HepG2 (cell line): ENCODE results near the gene GAL3ST1. TPM values are rescaled to one million over a fixed set of nuclear protein-coding genes. Genes with fewer than 3 reads are reported as not detected.
A peak's percentile ranks its signal among the peaks of the same experiment; 100 is the strongest.

ENCODE experiments used
- CEBPB ChIP-seq: IDR thresholded peaks from 2 replicates; pipeline ENCODE4 v1.6.1; 2011; ENCODE audit warnings: low read depth, low read length, improper control_type of control experiment, borderline replicate concordance
- CHCHD3 ChIP-seq: sonication (generic); formaldehyde crosslinking; IDR thresholded peaks from 2 replicates; pipeline ENCODE4 v1.8.0; 2022; ENCODE audit warnings: mild to moderate bottlenecking, missing genetic modification reagents, moderate library complexity
- ELF1 ChIP-seq: sonication (generic); formaldehyde crosslinking; IDR thresholded peaks from 2 replicates; pipeline ENCODE4 v1.4.0; 2020; ENCODE audit warnings: missing genetic modification reagents
- KMT2B ChIP-seq: IDR thresholded peaks from 2 replicates; pipeline ENCODE4 v1.6.1; 2016; ENCODE audit warnings: missing genetic modification reagents, missing compliant biosample characterization
- MAFG ChIP-seq: sonication (generic); formaldehyde crosslinking; IDR thresholded peaks from 2 replicates; pipeline ENCODE4 v1.5.1; 2020; ENCODE audit warnings: mild to moderate bottlenecking, missing genetic modification reagents
- NRL ChIP-seq: sonication (generic); formaldehyde crosslinking; IDR thresholded peaks from 2 replicates; pipeline ENCODE4 v1.5.0; 2020; ENCODE audit warnings: missing genetic modification reagents, mild to moderate bottlenecking, moderate library complexity, borderline replicate concordance
- PLSCR1 ChIP-seq: sonication (generic); formaldehyde crosslinking; IDR thresholded peaks from 2 replicates; pipeline ENCODE4 v1.5.0; 2020; ENCODE audit warnings: missing genetic modification reagents, mild to moderate bottlenecking, borderline replicate concordance
- SETDB1 ChIP-seq: sonication (generic); formaldehyde crosslinking; IDR thresholded peaks from 2 replicates; pipeline ENCODE4 v1.5.1; 2020; ENCODE audit warnings: missing genetic modification reagents, mild to moderate bottlenecking, borderline replicate concordance
- SKI ChIP-seq: fragments of 450-650 bp; IDR thresholded peaks from one replicate; pipeline ENCODE4 v1.6.1; 2018; ENCODE audit warnings: mild to moderate bottlenecking; ENCODE audit not compliant: partially characterized antibody
- SRF ChIP-seq: IDR thresholded peaks from 2 replicates; pipeline ENCODE4 v1.6.1; 2011; ENCODE audit warnings: mild to moderate bottlenecking, low read depth, low read length, moderate library complexity
- ZBTB8A ChIP-seq: sonication (generic); formaldehyde crosslinking; IDR thresholded peaks from 2 replicates; pipeline ENCODE4 v1.4.0; 2020; ENCODE audit warnings: mild to moderate bottlenecking, low read depth, missing genetic modification reagents, borderline replicate concordance
- ZNF564 ChIP-seq: sonication (generic); formaldehyde crosslinking; IDR thresholded peaks from 2 replicates; pipeline ENCODE4 v1.8.1; 2023; ENCODE audit warnings: mild to moderate bottlenecking, missing genetic modification reagents
- polyA plus RNA-seq, 8 experiments: library from polyadenylated mRNA; depleted of rRNA in 3 of 8; stranded (reverse) in 7 of 8; unstranded in 1 of 8; fragments of >200 nt; fragmentation: Illumina TruSeq in 4 of 8; extraction: Trizol in 4 of 8; gene quantifications; 2 replicates each; pipeline versions ENCODE4 v1.2.1 to v1.2.3, GENCODE V29; 2011 to 2016; ENCODE audit warnings: low read depth in 4 of 8, missing spikeins in 1 of 8, mixed read lengths in 1 of 8; ENCODE audit not compliant: insufficient read depth in 1 of 8
- total RNA-seq, 5 experiments: library from RNA; depleted of rRNA; stranded (reverse); fragments of >200 nt; fragmentation: Illumina TruSeq; extraction: Trizol; gene quantifications; 2 replicates each; pipeline ENCODE4 v1.2.3, GENCODE V29; 2016; ENCODE audit warnings: low read depth in 1 of 5
- TF ChIP-seq, protein P1 (sequence below): IDR thresholded peaks from 2 replicates; pipeline ENCODE4 v1.4.0; 2020; ENCODE audit warnings: mild to moderate bottlenecking, missing genetic modification reagents
- TF ChIP-seq, protein P2 (sequence below): sonication (generic); formaldehyde crosslinking; IDR thresholded peaks from 2 replicates; pipeline ENCODE4 v1.5.1; 2020; ENCODE audit warnings: mild to moderate bottlenecking, missing genetic modification reagents, borderline replicate concordance
- TF ChIP-seq, protein P3 (sequence below): sonication (generic); formaldehyde crosslinking; IDR thresholded peaks from 2 replicates; pipeline ENCODE4 v1.9.0; 2021; ENCODE audit warnings: missing genetic modification reagents, borderline replicate concordance

Gene GAL3ST1
- total and polyA plus RNA-seq, 2 of the 13 experiments (the other 11 are each of a cell fraction or from before 2014, with no cell fraction given) = 4.4 to 14.7 TPM

DNA sequence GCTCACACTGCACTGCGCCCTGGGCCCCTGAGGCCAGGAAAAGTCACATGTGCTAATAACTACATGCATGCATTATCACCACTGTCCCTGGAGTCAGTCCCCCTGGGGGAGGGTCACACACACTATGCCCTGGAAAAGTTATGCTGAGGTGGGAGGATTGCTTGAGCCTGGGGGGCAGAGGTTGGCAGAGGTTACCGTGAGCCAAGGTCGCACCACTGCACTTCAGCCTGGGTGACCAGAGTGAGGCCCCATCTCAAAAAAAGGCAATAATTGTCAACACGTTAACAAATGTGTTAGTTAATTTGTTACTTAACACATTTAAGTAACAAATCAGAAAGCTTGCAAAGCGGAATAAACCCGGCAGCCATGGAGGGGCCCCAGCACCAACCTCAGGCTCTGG, 14.6 kb downstream of the GAL3ST1 start (continued):
- TF ChIP-seq SETDB1 (CRISPR knock-in tag) = no peak
- TF ChIP-seq SRF = no peak
- TF ChIP-seq NRL (CRISPR knock-in tag) = no peak
- no peak for TF ChIP-seq PLSCR1 (CRISPR knock-in tag)
- no peak for TF ChIP-seq ELF1
- TF ChIP-seq CHCHD3 = no peak
- TF ChIP-seq MAFG = no peak
- TF ChIP-seq ZBTB8A (CRISPR knock-in tag) = no peak
- TF ChIP-seq, protein P1, sequence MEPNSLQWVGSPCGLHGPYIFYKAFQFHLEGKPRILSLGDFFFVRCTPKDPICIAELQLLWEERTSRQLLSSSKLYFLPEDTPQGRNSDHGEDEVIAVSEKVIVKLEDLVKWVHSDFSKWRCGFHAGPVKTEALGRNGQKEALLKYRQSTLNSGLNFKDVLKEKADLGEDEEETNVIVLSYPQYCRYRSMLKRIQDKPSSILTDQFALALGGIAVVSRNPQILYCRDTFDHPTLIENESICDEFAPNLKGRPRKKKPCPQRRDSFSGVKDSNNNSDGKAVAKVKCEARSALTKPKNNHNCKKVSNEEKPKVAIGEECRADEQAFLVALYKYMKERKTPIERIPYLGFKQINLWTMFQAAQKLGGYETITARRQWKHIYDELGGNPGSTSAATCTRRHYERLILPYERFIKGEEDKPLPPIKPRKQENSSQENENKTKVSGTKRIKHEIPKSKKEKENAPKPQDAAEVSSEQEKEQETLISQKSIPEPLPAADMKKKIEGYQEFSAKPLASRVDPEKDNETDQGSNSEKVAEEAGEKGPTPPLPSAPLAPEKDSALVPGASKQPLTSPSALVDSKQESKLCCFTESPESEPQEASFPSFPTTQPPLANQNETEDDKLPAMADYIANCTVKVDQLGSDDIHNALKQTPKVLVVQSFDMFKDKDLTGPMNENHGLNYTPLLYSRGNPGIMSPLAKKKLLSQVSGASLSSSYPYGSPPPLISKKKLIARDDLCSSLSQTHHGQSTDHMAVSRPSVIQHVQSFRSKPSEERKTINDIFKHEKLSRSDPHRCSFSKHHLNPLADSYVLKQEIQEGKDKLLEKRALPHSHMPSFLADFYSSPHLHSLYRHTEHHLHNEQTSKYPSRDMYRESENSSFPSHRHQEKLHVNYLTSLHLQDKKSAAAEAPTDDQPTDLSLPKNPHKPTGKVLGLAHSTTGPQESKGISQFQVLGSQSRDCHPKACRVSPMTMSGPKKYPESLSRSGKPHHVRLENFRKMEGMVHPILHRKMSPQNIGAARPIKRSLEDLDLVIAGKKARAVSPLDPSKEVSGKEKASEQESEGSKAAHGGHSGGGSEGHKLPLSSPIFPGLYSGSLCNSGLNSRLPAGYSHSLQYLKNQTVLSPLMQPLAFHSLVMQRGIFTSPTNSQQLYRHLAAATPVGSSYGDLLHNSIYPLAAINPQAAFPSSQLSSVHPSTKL (CRISPR knock-in tag) = peak; percentile 37; the same call in 1 of the 2 replicates
- no peak for TF ChIP-seq ZNF564 (CRISPR knock-in tag)
- TF ChIP-seq, protein P2, sequence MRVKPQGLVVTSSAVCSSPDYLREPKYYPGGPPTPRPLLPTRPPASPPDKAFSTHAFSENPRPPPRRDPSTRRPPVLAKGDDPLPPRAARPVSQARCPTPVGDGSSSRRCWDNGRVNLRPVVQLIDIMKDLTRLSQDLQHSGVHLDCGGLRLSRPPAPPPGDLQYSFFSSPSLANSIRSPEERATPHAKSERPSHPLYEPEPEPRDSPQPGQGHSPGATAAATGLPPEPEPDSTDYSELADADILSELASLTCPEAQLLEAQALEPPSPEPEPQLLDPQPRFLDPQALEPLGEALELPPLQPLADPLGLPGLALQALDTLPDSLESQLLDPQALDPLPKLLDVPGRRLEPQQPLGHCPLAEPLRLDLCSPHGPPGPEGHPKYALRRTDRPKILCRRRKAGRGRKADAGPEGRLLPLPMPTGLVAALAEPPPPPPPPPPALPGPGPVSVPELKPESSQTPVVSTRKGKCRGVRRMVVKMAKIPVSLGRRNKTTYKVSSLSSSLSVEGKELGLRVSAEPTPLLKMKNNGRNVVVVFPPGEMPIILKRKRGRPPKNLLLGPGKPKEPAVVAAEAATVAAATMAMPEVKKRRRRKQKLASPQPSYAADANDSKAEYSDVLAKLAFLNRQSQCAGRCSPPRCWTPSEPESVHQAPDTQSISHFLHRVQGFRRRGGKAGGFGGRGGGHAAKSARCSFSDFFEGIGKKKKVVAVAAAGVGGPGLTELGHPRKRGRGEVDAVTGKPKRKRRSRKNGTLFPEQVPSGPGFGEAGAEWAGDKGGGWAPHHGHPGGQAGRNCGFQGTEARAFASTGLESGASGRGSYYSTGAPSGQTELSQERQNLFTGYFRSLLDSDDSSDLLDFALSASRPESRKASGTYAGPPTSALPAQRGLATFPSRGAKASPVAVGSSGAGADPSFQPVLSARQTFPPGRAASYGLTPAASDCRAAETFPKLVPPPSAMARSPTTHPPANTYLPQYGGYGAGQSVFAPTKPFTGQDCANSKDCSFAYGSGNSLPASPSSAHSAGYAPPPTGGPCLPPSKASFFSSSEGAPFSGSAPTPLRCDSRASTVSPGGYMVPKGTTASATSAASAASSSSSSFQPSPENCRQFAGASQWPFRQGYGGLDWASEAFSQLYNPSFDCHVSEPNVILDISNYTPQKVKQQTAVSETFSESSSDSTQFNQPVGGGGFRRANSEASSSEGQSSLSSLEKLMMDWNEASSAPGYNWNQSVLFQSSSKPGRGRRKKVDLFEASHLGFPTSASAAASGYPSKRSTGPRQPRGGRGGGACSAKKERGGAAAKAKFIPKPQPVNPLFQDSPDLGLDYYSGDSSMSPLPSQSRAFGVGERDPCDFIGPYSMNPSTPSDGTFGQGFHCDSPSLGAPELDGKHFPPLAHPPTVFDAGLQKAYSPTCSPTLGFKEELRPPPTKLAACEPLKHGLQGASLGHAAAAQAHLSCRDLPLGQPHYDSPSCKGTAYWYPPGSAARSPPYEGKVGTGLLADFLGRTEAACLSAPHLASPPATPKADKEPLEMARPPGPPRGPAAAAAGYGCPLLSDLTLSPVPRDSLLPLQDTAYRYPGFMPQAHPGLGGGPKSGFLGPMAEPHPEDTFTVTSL = no peak
- no peak for TF ChIP-seq KMT2B (CRISPR knock-in tag)
- TF ChIP-seq SKI = no peak
- no peak for TF ChIP-seq CEBPB
- TF ChIP-seq, protein P3, sequence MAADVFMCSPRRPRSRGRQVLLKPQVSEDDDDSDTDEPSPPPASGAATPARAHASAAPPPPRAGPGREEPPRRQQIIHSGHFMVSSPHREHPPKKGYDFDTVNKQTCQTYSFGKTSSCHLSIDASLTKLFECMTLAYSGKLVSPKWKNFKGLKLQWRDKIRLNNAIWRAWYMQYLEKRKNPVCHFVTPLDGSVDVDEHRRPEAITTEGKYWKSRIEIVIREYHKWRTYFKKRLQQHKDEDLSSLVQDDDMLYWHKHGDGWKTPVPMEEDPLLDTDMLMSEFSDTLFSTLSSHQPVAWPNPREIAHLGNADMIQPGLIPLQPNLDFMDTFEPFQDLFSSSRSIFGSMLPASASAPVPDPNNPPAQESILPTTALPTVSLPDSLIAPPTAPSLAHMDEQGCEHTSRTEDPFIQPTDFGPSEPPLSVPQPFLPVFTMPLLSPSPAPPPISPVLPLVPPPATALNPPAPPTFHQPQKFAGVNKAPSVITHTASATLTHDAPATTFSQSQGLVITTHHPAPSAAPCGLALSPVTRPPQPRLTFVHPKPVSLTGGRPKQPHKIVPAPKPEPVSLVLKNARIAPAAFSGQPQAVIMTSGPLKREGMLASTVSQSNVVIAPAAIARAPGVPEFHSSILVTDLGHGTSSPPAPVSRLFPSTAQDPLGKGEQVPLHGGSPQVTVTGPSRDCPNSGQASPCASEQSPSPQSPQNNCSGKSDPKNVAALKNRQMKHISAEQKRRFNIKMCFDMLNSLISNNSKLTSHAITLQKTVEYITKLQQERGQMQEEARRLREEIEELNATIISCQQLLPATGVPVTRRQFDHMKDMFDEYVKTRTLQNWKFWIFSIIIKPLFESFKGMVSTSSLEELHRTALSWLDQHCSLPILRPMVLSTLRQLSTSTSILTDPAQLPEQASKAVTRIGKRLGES (CRISPR knock-in tag) = no peak
